Measurements from ENCODE around the gene COL11A1.
"Not testable (repeated sequence)": the region's sequence is repeated elsewhere in the genome, so short reads cannot be mapped to it uniquely, and the experiment has no call there.

COL11A1 gene

GRCh38 chr1:103108376-103109150, at the start of gene COL11A1:
Gene COL11A1, minus strand, starts transcription at chr1:103108522. Its CDS starts 344 bp downstream, at chr1:103108178.
- Mint-ChIP-seq H3K9me3 (no peaks in the 10 kb centered on the region), H3K4me1 (peaks cover 5% of the 10 kb centered on the region), H3K27me3 (peaks cover 25% of the 10 kb centered on the region), H3K27ac (no peak within 1 kb of the TSS), H3K36me3 (ENCODE audit: low read depth) (no peaks in the 10 kb centered on the region), H3K4me3 (peak within 1 kb of the TSS; percentile 35)
- ATAC-seq (no peak), DNase-seq (no peak)

GRCh38 chr1:103156966-103157365, 48.6 kb upstream of the COL11A1 start:
- Mint-ChIP-seq H3K27me3 (no peaks in the 10 kb centered on the region), H3K36me3 (ENCODE audit: low read depth) (no peaks in the 10 kb centered on the region), H3K27ac (no peak overlapping the region), H3K4me1 (no peaks in the 10 kb centered on the region), H3K9me3 (peaks cover 6% of the 10 kb centered on the region), H3K4me3 (no peak overlapping the region)
- ATAC-seq (no peak), DNase-seq (no peak)

GRCh38 chr1:103146166-103146565, 37.8 kb upstream of the COL11A1 start:
- Mint-ChIP-seq H3K9me3 (peaks cover 3% of the 10 kb centered on the region), H3K4me1 (no peaks in the 10 kb centered on the region), H3K27me3 (no peaks in the 10 kb centered on the region), H3K4me3 (no peak overlapping the region), H3K27ac (no peak overlapping the region), H3K36me3 (ENCODE audit: low read depth) (no peaks in the 10 kb centered on the region)
- ATAC-seq, result no peak
- no peak for DNase-seq

- ATAC-seq (no peak), DNase-seq (no peak)
- Mint-ChIP-seq H3K36me3 (ENCODE audit: low read depth) (no peaks in the 10 kb centered on the region), H3K27ac (no peak overlapping the region), H3K4me3 (no peak overlapping the region), H3K9me3 (peaks cover 3% of the 10 kb centered on the region), H3K27me3 (no peaks in the 10 kb centered on the region), H3K4me1 (no peaks in the 10 kb centered on the region)
Observed at GRCh38 chr1:103145449-103145848, 37.1 kb upstream of the COL11A1 start.

GRCh38 chr1:103144681-103145080, 36.4 kb upstream of the COL11A1 start:
- Mint-ChIP-seq H3K4me1 (no peaks in the 10 kb centered on the region), H3K36me3 (ENCODE audit: low read depth) (no peaks in the 10 kb centered on the region), H3K27ac (no peak overlapping the region), H3K27me3 (no peaks in the 10 kb centered on the region), H3K9me3 (peaks cover 3% of the 10 kb centered on the region), H3K4me3 (no peak overlapping the region)
- DNase-seq (no peak), ATAC-seq (no peak)

GRCh38 chr1:103142461-103142860, 34.1 kb upstream of the COL11A1 start:
- DNase-seq (no peak), ATAC-seq (no peak)
- no peaks in the 10 kb centered on the region for H3K4me1 Mint-ChIP-seq
- no peaks in the 10 kb centered on the region for H3K36me3 Mint-ChIP-seq (ENCODE audit: low read depth)
- H3K9me3 Mint-ChIP-seq, result peaks cover 13% of the 10 kb centered on the region
- no peak overlapping the region for H3K4me3 Mint-ChIP-seq
- no peak overlapping the region for H3K27ac Mint-ChIP-seq
- H3K27me3 Mint-ChIP-seq, result no peaks in the 10 kb centered on the region

- Mint-ChIP-seq H3K9me3 (peaks cover 13% of the 10 kb centered on the region), H3K27me3 (no peaks in the 10 kb centered on the region), H3K4me1 (no peaks in the 10 kb centered on the region), H3K4me3 (no peak overlapping the region), H3K27ac (no peak overlapping the region), H3K36me3 (ENCODE audit: low read depth) (no peaks in the 10 kb centered on the region)
- no peak for ATAC-seq
- no peak for DNase-seq
Observed at GRCh38 chr1:103129796-103130195, 21.5 kb upstream of the COL11A1 start.

- no peaks in the 10 kb centered on the region for H3K36me3 Mint-ChIP-seq (ENCODE audit: low read depth)
- peaks cover 13% of the 10 kb centered on the region for H3K9me3 Mint-ChIP-seq
Observed at GRCh38 chr1:103129255-103129654, 20.9 kb upstream of the COL11A1 start.

GRCh38 chr1:103128256-103128655, 19.9 kb upstream of the COL11A1 start:
- H3K4me3 Mint-ChIP-seq; ATAC-seq; DNase-seq; H3K4me1 Mint-ChIP-seq; H3K27ac Mint-ChIP-seq; H3K27me3 Mint-ChIP-seq; H3K36me3 Mint-ChIP-seq (ENCODE audit: low read depth): not testable (repeated sequence)
- H3K9me3 Mint-ChIP-seq, result peaks cover 10% of the 10 kb centered on the region

More at GRCh38 chr1:103129255-103129654, 20.9 kb upstream of the COL11A1 start:
- ATAC-seq, result no peak
- Mint-ChIP-seq H3K27ac (no peak overlapping the region), H3K4me1 (no peaks in the 10 kb centered on the region), H3K4me3 (no peak overlapping the region), H3K27me3 (no peaks in the 10 kb centered on the region)
- DNase-seq, result no peak

- ATAC-seq, result no peak
- H3K4me1 Mint-ChIP-seq, result no peaks in the 10 kb centered on the region
- H3K36me3 Mint-ChIP-seq (ENCODE audit: low read depth), result no peaks in the 10 kb centered on the region
- no peak overlapping the region for H3K27ac Mint-ChIP-seq
- DNase-seq, result no peak
- peaks cover 6% of the 10 kb centered on the region for H3K9me3 Mint-ChIP-seq
- H3K27me3 Mint-ChIP-seq, result no peaks in the 10 kb centered on the region
- H3K4me3 Mint-ChIP-seq, result no peak overlapping the region
Observed at GRCh38 chr1:103125219-103125618, 16.9 kb upstream of the COL11A1 start.

GRCh38 chr1:103122983-103123720, 14.8 kb upstream of the COL11A1 start:
- Mint-ChIP-seq H3K27me3 (no peaks in the 10 kb centered on the region), H3K9me3 (peaks cover 7% of the 10 kb centered on the region), H3K36me3 (ENCODE audit: low read depth) (no peaks in the 10 kb centered on the region), H3K4me1 (no peaks in the 10 kb centered on the region), H3K4me3 (no peak overlapping the region), H3K27ac (no peak overlapping the region)
- ATAC-seq, result no peak
- DNase-seq, result no peak

GRCh38 chr1:103120981-103121380, 12.7 kb upstream of the COL11A1 start:
- no peaks in the 10 kb centered on the region for H3K27me3 Mint-ChIP-seq
- H3K4me1 Mint-ChIP-seq, result no peaks in the 10 kb centered on the region
- ATAC-seq (no peak), DNase-seq (no peak)
- H3K9me3 Mint-ChIP-seq, result peaks cover 10% of the 10 kb centered on the region
- H3K4me3 Mint-ChIP-seq, result no peak overlapping the region
- no peak overlapping the region for H3K27ac Mint-ChIP-seq
- no peaks in the 10 kb centered on the region for H3K36me3 Mint-ChIP-seq (ENCODE audit: low read depth)

- ATAC-seq, result no peak
- no peak for DNase-seq
- peaks cover 7% of the 10 kb centered on the region for H3K9me3 Mint-ChIP-seq
- H3K4me1 Mint-ChIP-seq, result peaks cover 3% of the 10 kb centered on the region
- H3K4me3 Mint-ChIP-seq, result no peak overlapping the region
- H3K36me3 Mint-ChIP-seq (ENCODE audit: low read depth), result no peaks in the 10 kb centered on the region
- peaks cover 15% of the 10 kb centered on the region for H3K27me3 Mint-ChIP-seq
- no peak overlapping the region for H3K27ac Mint-ChIP-seq
Observed at GRCh38 chr1:103112546-103112945, 4.2 kb upstream of the COL11A1 start.

GRCh38 chr1:103111926-103112325, 3.6 kb upstream of the COL11A1 start:
- peaks cover 17% of the 10 kb centered on the region for H3K27me3 Mint-ChIP-seq
- no peaks in the 10 kb centered on the region for H3K36me3 Mint-ChIP-seq (ENCODE audit: low read depth)
- no peak overlapping the region for H3K4me3 Mint-ChIP-seq
- no peak for ATAC-seq
- no peak for DNase-seq
- peaks cover 5% of the 10 kb centered on the region for H3K4me1 Mint-ChIP-seq
- peaks cover 3% of the 10 kb centered on the region for H3K9me3 Mint-ChIP-seq
- no peak overlapping the region for H3K27ac Mint-ChIP-seq

- Mint-ChIP-seq H3K4me1 (peaks cover 5% of the 10 kb centered on the region), H3K9me3 (no peaks in the 10 kb centered on the region), H3K36me3 (ENCODE audit: low read depth) (no peaks in the 10 kb centered on the region), H3K27me3 (peaks cover 25% of the 10 kb centered on the region), H3K27ac (no peak overlapping the region), H3K4me3 (no peak overlapping the region)
- no peak for DNase-seq
- no peak for ATAC-seq
Observed at GRCh38 chr1:103110701-103111100, 2.4 kb upstream of the COL11A1 start.

Data from activated naive CD8-positive, alpha-beta T cell treated with anti-CD3 and anti-CD28 coated beads, Interleukin-2, amount 50 U/mL, for 24 hours (primary cell).